Ishikawa (cell line): Measurements from ENCODE around the gene OSBPL8.

Experiments used
- CREB1 ChIP-seq: IDR thresholded peaks from 2 replicates; pipeline ENCODE4 v1.6.1; 2012; ENCODE audit warnings: low read depth
- EGR1 ChIP-seq: IDR thresholded peaks from 2 replicates; pipeline ENCODE4 v1.6.1; 2012
- EP300 ChIP-seq: IDR thresholded peaks from 2 replicates; pipeline ENCODE4 v1.6.1; 2012; ENCODE audit warnings: borderline replicate concordance
- FOXM1 ChIP-seq: IDR thresholded peaks from 2 replicates; pipeline ENCODE4 v1.6.1; 2012; ENCODE audit warnings: low read depth, borderline replicate concordance
- MAX ChIP-seq: IDR thresholded peaks from 2 replicates; pipeline ENCODE4 v1.6.1; 2012
- RAD21 ChIP-seq: IDR thresholded peaks from 2 replicates; pipeline ENCODE4 v1.6.1; 2012; ENCODE audit warnings: low read depth
- TAF1 ChIP-seq: IDR thresholded peaks from 2 replicates; pipeline ENCODE4 v1.6.1; 2012; ENCODE audit warnings: low read depth, mild to moderate bottlenecking
- YY1 ChIP-seq: IDR thresholded peaks from 2 replicates; pipeline ENCODE4 v1.6.1; 2012; ENCODE audit warnings: low read depth

DNA sequence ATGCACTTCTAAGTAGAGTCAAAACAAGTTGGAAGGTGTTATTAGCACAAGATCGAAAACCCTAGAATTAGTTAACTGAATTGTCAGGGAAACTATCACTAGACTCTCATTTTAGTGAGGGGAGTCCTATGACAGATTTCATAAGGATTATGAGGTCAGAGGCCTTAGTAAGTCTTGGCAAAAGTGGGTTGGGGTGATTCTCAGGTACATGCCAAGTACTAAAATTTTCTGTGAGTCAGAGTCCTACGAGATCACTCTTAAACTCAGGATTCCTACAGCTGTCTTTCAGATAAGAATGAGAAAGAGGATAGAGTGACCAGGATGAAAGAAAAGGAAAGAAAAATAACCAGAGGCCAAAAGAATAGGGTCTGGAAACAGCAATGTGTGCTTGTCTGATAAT is 160.5 kb downstream of the OSBPL8 start:
- no peak for TF ChIP-seq CREB1
- no peak for TF ChIP-seq RAD21
- TF ChIP-seq TAF1: no peak
- TF ChIP-seq YY1: no peak
- TF ChIP-seq FOXM1: no peak
- no peak for TF ChIP-seq MAX
- no peak for TF ChIP-seq EGR1
- TF ChIP-seq EP300: no peak
